Neural progenitor cell (in vitro differentiated cells): ENCODE measurements around the gene FRAS1. TPM values are rescaled to one million over a fixed set of nuclear protein-coding genes. Genes with fewer than 3 reads are reported as not detected.

ENCODE experiments used
- DNase-seq: peaks from one replicate; pipeline ENCODE4 v3.0.0-alpha.2; 2016; ENCODE audit warnings: low spot score
- H2AFZ ChIP-seq: fragments of 200-600 bp; sonication (generic); replicated peaks from 2 replicates; pipeline ENCODE4 v1.6.1; 2016; ENCODE audit warnings: antibody characterized with exemption
- H3F3A ChIP-seq: fragments of 200-600 bp; sonication (generic); 2 replicates; pipeline ENCODE4 v1.6.1; 2016; ENCODE audit warnings: antibody characterized with exemption, low read depth
- H3K27ac ChIP-seq: fragments of 200-600 bp; sonication (generic); 2 replicates; pipeline ENCODE4 v1.5.1; 2016; ENCODE audit warnings: mild to moderate bottlenecking
- H3K27me3 ChIP-seq: fragments of 200-600 bp; sonication (generic); 2 replicates; pipeline ENCODE4 v1.6.1; 2016; ENCODE audit warnings: mild to moderate bottlenecking, moderate library complexity
- H3K36me3 ChIP-seq: fragments of 200-600 bp; sonication (generic); 2 replicates; pipeline ENCODE4 v1.5.1; 2016
- H3K4me1 ChIP-seq: fragments of 200-600 bp; sonication (generic); 2 replicates; pipeline ENCODE4 v1.6.1; 2016; ENCODE audit warnings: mixed run types
- H3K4me2 ChIP-seq: fragments of 200-600 bp; sonication (generic); 2 replicates; pipeline ENCODE4 v1.6.1; 2016
- H3K4me3 ChIP-seq: fragments of 200-600 bp; sonication (generic); 2 replicates; pipeline ENCODE4 v1.5.1; 2016
- H3K79me2 ChIP-seq: fragments of 200-600 bp; sonication (generic); 2 replicates; pipeline ENCODE4 v1.6.1; 2016; ENCODE audit warnings: low read depth
- H3K9ac ChIP-seq: fragments of 200-600 bp; sonication (generic); 2 replicates; pipeline ENCODE4 v1.6.1; 2016
- H3K9me3 ChIP-seq: fragments of 200-600 bp; sonication (generic); 2 replicates; pipeline ENCODE4 v1.5.1; 2016; ENCODE audit warnings: low read depth
- H4K20me1 ChIP-seq: fragments of 200-600 bp; sonication (generic); 2 replicates; pipeline ENCODE4 v1.6.1; 2016; ENCODE audit warnings: low read depth
- H3K27ac Mint-ChIP-seq: 3 replicates; pipeline ENCODE4 v1.8.0; 2021; ENCODE audit warnings: mixed read lengths
- H3K27me3 Mint-ChIP-seq: 2 replicates; pipeline ENCODE4 v1.8.0; 2022; ENCODE audit warnings: low read depth, mild to moderate bottlenecking, inconsistent platforms, moderate library complexity, mixed read lengths; ENCODE audit not compliant: insufficient read depth
- H3K36me3 Mint-ChIP-seq: 3 replicates; pipeline ENCODE4 v1.8.0; 2021; ENCODE audit warnings: mixed read lengths
- H3K4me1 Mint-ChIP-seq: 3 replicates; pipeline ENCODE4 v1.8.0; 2021; ENCODE audit warnings: mixed read lengths
- H3K4me3 Mint-ChIP-seq: 3 replicates; pipeline ENCODE4 v1.8.0; 2021; ENCODE audit warnings: mild to moderate bottlenecking, moderate library complexity, mixed read lengths
- H3K9me3 Mint-ChIP-seq: 3 replicates; pipeline ENCODE4 v1.8.0; 2020; ENCODE audit warnings: mixed read lengths
- EZH2 ChIP-seq: fragments of 200-600 bp; sonication (generic); IDR thresholded peaks from 2 replicates; pipeline ENCODE4 v1.6.1; 2017; ENCODE audit warnings: antibody characterized with exemption, mild to moderate bottlenecking, moderate library complexity
- EZH2phosphoT487 ChIP-seq: fragments of 200-600 bp; sonication (generic); IDR thresholded peaks from 2 replicates; pipeline ENCODE4 v1.6.1; 2017; ENCODE audit warnings: antibody characterized with exemption
- total RNA-seq: library from RNA; depleted of rRNA; stranded (reverse); fragments of >200 nt; gene quantifications from 2 replicates; pipeline ENCODE4 v1.2.3, GENCODE V29; 2015; ENCODE audit warnings: low replicate concordance
- TF ChIP-seq, protein P1 (sequence below): fragments of 200-600 bp; sonication (generic); IDR thresholded peaks from 2 replicates; pipeline ENCODE4 v1.5.1; 2017; ENCODE audit warnings: antibody characterized with exemption, mild to moderate bottlenecking

The FRAS1 gene
- total RNA-seq, 1 donor from 2014 or later, result 21.3 TPM

DNA sequence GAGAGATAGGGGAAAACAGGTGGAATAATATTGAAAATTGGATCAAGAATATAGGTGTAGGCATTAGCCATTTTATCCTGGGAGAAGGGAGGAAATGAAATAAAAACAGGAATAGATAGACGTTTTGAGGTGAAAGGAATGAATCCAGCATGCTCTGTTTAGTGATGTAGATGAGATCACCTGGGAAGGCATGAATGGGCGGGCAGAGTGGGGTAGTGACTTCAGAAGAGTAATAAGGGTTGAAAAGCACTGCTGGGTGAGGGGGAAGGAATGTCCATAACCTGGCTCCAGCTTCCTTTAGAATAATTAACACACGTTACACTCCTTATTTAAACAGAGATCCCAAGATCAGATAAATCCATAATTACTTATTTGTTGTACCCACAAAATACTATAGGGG lies 303.3 kb downstream of the FRAS1 start:
- Histone ChIP-seq H3F3A (no peaks in the 10 kb centered on the region), H3K27me3 (no peaks in the 10 kb centered on the region), H3K4me3 (no peak overlapping the region), H3K79me2 (no peaks in the 10 kb centered on the region), H3K9ac (no peak overlapping the region), H3K4me1 (peaks cover 32% of the 10 kb centered on the region), H3K36me3 (no peaks in the 10 kb centered on the region), H3K4me2 (no peak overlapping the region), H4K20me1 (no peaks in the 10 kb centered on the region), H2AFZ (no peak overlapping the region), H3K9me3 (no peaks in the 10 kb centered on the region), H3K27ac (no peak overlapping the region)
- H3K36me3 Mint-ChIP-seq, result no peaks in the 10 kb centered on the region
- no peak overlapping the region for H3K27ac Mint-ChIP-seq
- H3K4me3 Mint-ChIP-seq, result no peak overlapping the region
- no peak for DNase-seq
- H3K9me3 Mint-ChIP-seq, result no peaks in the 10 kb centered on the region
- peaks cover 4% of the 10 kb centered on the region for H3K27me3 Mint-ChIP-seq
- peaks cover 26% of the 10 kb centered on the region for H3K4me1 Mint-ChIP-seq
- TF ChIP-seq EZH2phosphoT487 (no peak), EZH2 (no peak)
- TF ChIP-seq, protein P1, sequence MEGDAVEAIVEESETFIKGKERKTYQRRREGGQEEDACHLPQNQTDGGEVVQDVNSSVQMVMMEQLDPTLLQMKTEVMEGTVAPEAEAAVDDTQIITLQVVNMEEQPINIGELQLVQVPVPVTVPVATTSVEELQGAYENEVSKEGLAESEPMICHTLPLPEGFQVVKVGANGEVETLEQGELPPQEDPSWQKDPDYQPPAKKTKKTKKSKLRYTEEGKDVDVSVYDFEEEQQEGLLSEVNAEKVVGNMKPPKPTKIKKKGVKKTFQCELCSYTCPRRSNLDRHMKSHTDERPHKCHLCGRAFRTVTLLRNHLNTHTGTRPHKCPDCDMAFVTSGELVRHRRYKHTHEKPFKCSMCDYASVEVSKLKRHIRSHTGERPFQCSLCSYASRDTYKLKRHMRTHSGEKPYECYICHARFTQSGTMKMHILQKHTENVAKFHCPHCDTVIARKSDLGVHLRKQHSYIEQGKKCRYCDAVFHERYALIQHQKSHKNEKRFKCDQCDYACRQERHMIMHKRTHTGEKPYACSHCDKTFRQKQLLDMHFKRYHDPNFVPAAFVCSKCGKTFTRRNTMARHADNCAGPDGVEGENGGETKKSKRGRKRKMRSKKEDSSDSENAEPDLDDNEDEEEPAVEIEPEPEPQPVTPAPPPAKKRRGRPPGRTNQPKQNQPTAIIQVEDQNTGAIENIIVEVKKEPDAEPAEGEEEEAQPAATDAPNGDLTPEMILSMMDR, result no peak

DNA sequence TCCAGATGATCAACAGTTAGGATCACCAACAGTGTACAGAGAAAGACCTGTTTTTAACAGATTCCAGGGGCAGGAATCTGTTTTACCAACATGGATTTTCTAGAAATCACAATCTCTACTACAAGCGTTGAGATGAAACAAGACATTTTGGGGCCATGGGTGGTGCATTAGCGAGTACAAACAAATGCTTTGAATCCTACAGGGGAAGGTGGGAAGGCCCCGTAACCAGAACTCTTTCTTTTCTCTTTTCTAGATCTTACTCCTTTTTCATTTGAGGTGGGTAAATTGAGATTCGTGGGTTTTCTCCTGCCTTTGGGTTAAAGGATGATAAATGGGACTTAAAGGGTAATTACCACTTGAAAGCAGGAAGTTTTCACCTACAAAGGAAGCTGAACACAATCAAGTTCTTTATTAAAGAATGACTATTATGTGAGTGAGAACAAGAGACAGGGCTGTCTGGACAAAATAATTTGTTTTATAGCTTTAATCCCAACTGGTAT lies 304.5 kb downstream of the FRAS1 start:
- peaks cover 25% of the 10 kb centered on the region for H3K4me1 ChIP-seq
- no peaks in the 10 kb centered on the region for H3K36me3 ChIP-seq
- H2AFZ ChIP-seq, result no peak overlapping the region
- no peaks in the 10 kb centered on the region for H3K79me2 ChIP-seq
- Mint-ChIP-seq H3K4me3 (no peak overlapping the region), H3K27me3 (peaks cover 4% of the 10 kb centered on the region), H3K27ac (no peak overlapping the region), H3K9me3 (no peaks in the 10 kb centered on the region), H3K4me1 (peaks cover 23% of the 10 kb centered on the region), H3K36me3 (peaks cover 2% of the 10 kb centered on the region)
- H4K20me1 ChIP-seq, result no peaks in the 10 kb centered on the region
- H3K4me3 ChIP-seq, result no peak overlapping the region
- peak overlapping the region; percentile 16 for H3K4me2 ChIP-seq
- TF ChIP-seq EZH2phosphoT487, result no peak
- TF ChIP-seq, protein P1, result no peak
- TF ChIP-seq EZH2, result no peak
- no peak for DNase-seq
- no peak overlapping the region for H3K27ac ChIP-seq
- H3K27me3 ChIP-seq, result no peaks in the 10 kb centered on the region
- no peaks in the 10 kb centered on the region for H3K9me3 ChIP-seq
- H3K9ac ChIP-seq, result no peak overlapping the region
- no peaks in the 10 kb centered on the region for H3F3A ChIP-seq

DNA sequence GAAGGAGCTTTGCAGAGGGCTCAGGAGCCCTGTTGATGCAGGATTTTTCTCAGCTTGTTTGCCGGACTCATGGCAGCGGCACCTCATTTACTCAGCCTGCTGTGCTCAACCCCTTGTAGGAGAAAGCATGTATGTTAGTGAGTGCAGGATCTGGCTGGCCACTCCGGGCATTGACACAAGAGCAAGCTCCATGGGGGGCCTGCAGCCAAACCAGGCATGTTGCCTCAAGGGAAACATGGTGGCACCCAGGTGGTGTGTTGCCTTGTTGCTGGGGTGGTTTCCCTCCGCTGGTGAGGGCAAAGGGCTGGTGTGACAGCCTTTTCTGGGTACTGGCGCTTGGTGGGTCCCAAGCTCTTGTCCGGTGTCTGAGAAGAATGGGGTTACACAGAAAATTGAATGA lies 305.2 kb downstream of the FRAS1 start:
- no peaks in the 10 kb centered on the region for H3K9me3 ChIP-seq
- no peak overlapping the region for H3K9ac ChIP-seq
- peaks cover 4% of the 10 kb centered on the region for H3K36me3 Mint-ChIP-seq
- no peaks in the 10 kb centered on the region for H4K20me1 ChIP-seq
- no peak overlapping the region for H3K27ac ChIP-seq
- no peaks in the 10 kb centered on the region for H3K36me3 ChIP-seq
- no peak overlapping the region for H2AFZ ChIP-seq
- no peak overlapping the region for H3K4me3 Mint-ChIP-seq
- H3K27me3 ChIP-seq, result no peaks in the 10 kb centered on the region
- no peaks in the 10 kb centered on the region for H3K79me2 ChIP-seq
- no peak overlapping the region for H3K4me3 ChIP-seq
- H3K9me3 Mint-ChIP-seq, result no peaks in the 10 kb centered on the region
- peak overlapping the region; percentile 12 for H3K27ac Mint-ChIP-seq
- H3K27me3 Mint-ChIP-seq, result peaks cover 4% of the 10 kb centered on the region
- H3K4me2 ChIP-seq, result peak overlapping the region; percentile 16
- no peak for TF ChIP-seq EZH2
- TF ChIP-seq EZH2phosphoT487, result no peak
- TF ChIP-seq, protein P1, result no peak
- no peaks in the 10 kb centered on the region for H3F3A ChIP-seq
- peaks cover 25% of the 10 kb centered on the region for H3K4me1 ChIP-seq
- peak; percentile 18 for DNase-seq
- H3K4me1 Mint-ChIP-seq, result peaks cover 23% of the 10 kb centered on the region
